Measurements from ENCODE around the gene VDAC1.

Gene VDAC1

DNA sequence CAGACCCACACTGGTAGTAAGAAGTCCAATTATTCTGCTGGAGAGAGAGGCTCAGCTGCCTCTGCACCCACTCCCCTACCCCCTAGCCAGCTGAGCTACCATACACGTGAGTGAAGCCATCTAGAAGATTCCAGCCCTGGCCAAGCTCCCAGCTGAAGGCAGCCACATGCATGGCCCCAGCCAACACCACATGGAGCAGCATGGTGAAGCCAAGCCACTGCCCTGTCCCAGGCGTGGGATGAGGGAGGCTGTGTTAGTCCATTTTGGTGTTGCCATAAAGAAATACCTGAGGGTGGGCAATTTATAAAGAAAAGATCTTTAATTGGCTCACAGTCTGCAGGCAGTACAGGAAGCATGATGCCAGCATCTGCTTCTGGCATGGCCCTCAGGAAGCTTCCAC, 20.0 kb upstream of the VDAC1 start:
- no peak for DNase-seq (ENCODE audit: low read depth in 2 of 2)

DNA sequence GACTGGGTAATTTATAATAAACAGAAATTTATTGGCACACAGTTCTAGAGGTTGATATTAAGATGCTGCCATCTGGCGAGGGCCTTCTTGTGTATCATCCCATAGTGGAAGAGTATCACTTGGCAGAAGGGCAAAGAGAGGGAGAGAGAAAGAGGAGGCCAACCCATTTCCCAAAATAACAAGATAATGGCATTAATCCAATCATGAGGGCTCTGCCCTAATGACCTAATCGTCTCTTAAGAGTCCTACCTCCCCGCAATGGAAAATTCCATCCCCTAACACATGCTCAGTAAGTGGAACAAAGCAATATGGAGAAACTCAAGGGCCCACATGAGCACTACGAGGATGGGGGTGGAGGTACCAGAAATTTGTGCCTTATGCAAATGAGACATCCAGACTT, 17.6 kb upstream of the VDAC1 start:
- no peak for DNase-seq (ENCODE audit: low read depth in 2 of 2)

DNA sequence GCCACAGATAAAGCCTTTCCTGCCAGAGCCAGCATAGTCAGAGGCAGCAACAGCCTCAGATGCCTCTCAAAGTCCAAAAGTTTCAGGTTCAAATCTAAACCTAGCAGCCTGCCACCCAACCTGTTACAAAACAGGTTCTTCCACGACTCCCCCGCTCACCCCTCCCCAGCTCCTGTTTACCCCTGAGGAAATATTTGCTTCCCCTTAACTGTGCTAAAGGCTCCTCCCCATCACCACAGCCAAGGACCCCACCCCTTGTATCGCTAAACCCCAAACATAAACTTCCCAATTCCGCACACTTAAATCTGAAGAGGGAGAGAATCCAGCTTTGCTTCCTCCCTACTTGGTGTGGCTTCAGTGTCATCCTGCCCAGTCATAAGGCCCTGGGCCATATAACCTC, 15.4 kb upstream of the VDAC1 start:
- no peak for DNase-seq (ENCODE audit: low read depth in 2 of 2)

DNA sequence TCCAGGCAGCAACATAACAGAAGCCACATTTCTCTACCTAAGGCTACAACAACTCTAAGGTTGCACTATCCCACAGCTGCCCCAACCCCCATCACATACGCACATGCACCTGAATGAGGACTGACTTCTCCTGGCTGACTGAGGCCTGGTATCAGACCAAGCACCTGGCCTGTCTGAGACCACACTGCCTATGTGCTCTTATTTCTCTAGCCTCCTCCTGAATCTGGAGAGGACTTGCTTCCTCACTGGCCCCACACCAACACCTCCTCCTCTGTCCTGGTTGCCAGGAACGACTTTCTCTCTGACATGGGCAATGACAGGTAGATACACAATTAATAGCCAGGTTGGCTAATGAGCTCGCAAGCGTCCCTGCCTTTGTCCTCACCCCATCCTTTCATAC, 14.9 kb upstream of the VDAC1 start:
- DNase-seq (ENCODE audit: low read depth in 2 of 2), result no peak

DNA sequence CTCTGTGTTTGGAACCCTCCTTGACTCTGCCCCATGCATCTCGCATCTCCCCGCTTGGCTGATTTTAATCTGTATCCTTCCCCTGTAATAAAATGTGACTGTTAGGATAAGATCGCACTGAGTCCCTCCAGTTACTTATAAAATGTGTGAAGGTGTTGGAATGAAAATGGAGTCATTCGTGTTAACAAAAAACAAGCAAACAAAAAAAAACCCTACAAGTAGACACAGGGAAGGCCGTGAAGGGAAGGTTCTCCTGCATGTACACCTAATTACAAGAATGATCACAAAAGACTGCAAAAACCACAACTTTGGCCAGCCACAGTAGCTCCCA, 14.2 kb upstream of the VDAC1 start:
- no peak for DNase-seq (ENCODE audit: low read depth in 2 of 2)

DNA sequence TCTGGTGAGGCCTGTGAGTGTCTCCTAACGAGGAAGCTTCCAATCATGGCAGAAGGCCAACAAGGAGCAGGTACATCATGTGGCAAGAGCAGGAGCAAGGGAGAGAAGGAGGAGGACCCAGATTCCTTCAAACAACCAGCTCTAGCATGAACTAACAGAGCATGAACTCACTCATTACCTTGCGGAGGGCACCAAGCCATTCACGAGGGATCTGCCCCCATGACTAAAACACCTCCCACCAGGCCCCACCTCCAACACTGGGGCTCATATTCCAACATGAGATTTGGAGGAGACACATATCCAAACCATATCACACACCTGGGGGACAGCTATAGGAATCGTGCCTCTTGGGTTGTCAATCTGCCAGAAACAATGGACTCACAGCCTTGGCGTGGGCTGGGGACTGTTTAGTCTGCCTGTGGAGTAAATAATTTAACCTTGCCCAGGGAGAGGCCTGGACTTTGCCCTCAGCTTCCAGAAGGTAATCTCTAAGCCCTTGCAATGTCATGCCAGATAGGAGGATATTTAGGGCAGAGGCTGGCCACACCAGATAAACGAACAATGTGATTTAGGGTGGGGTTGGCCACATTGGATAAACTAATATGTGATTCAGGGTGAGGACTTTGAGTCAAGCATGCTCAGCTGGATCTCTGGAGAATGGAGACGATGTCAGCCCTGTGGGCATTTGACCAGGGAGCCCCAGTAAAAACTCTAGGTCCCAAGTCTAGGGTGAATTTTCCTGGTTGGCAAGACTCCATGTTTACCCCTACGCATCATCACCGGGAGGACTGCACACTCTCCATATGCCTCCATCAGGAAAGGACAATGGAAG, 13.6 kb upstream of the VDAC1 start:
- no peak for DNase-seq (ENCODE audit: low read depth in 2 of 2)

DNA sequence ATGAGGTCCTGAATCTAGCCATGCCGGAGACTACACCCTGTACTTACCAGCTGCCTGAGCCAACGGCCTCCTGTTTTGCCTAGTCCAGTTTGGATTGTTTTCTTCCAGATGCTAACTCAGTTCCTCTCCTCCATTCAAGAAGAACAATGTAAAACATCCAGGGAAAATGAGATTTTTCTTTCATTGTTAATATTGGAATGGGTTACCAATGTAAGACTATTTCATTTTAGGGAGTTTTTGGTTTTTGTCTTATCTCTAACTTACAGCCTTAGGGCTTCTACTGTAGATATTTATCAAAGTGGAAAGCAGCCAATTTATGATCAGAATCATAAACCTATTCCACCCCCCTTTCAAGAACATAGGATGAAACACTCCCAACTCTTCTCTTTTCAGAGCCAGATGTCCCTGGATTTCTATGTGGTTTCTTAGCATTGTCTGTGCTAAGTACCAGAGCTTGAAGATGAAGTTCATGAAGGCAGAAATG, 3.5 kb upstream of the VDAC1 start:
- DNase-seq (ENCODE audit: low read depth in 2 of 2), result no peak

DNA sequence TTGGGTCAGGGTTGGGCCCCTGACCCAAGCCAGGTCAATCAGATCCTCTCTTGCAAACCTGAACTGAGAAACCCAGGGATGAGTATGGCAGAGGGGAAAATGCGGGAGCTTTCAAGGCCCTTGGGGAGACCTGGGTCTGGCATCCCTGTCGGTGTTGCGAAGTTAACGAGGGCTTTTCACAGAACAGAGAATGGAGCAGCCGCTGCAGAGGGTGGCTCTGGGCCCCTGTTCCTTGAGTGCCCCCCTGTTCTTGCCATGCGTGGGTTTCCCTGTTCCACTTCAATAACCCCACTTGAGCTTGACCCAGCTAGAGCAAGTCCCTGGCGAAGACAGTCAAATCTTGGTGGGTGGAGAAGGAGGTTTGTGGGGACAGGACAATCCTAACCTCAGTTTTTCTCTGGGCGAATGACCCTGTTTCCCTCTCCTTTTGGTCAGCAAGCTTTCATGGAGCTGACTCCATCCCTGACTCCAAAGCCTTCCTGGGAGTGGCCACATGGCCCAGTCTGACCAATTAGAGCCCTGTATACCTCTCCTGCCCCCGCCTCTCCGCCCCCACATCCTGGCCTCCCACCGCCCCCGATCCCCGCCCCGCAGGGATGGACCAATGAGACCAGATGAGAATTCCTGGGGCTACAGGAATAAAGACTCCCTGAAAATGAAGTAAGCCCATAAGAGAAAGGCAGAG, 2.9 kb upstream of the VDAC1 start:
- DNase-seq (ENCODE audit: low read depth in 2 of 2), result no peak

DNA sequence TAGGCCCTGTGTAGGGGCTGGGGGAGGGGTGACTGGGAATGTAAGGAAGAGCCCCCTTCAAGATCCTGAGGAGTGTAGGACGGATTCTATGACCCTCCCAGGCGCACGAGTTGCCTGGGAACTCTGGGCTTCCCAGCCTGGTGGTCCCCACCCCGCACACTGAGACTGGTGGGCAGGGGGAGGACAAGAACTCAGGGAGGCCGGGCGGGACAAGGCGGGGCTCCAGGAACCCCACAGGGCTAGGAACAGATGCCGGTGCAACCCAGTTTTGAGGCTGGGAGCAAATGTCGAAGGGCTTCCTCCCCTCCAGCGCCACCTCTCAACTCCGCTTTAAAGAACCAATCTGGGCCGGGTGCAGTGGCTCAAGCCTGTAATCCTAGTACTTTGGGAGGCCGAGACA, 1.3 kb upstream of the VDAC1 start:
- DNase-seq (ENCODE audit: low read depth in 2 of 2), result no peak

DNA sequence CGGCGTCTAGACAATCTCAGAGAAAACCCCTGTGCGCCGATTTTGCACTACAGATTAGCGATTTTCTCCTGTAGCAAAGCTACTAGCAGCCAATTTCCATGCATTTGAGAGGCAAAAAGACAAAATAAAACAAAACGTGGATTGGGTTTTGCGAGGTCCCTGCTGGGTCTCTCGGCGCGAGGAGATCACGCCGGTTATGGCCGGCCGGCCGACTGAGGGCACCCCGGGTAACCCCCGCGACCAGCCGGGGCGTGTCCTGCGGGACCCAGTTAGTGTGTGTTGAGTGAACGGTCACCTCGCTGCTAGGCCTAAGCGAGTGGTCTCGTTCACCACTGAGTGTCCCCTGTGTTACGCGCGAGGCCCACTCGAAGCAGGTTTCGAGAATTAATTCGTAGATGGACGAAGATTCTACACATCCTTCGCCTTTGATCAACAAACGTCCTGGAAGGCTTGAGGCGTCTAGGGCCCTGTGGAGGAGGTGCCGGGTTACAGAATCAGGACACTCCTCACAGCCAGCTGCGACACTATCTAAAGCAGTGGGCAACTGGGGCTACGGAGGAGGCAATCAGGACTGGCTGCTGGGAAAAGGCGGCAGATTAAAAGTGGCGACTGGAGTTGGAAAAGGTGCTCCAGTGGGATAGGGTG, 764 bp upstream of the VDAC1 start:
- no peak for DNase-seq (ENCODE audit: low read depth in 2 of 2)

DNA sequence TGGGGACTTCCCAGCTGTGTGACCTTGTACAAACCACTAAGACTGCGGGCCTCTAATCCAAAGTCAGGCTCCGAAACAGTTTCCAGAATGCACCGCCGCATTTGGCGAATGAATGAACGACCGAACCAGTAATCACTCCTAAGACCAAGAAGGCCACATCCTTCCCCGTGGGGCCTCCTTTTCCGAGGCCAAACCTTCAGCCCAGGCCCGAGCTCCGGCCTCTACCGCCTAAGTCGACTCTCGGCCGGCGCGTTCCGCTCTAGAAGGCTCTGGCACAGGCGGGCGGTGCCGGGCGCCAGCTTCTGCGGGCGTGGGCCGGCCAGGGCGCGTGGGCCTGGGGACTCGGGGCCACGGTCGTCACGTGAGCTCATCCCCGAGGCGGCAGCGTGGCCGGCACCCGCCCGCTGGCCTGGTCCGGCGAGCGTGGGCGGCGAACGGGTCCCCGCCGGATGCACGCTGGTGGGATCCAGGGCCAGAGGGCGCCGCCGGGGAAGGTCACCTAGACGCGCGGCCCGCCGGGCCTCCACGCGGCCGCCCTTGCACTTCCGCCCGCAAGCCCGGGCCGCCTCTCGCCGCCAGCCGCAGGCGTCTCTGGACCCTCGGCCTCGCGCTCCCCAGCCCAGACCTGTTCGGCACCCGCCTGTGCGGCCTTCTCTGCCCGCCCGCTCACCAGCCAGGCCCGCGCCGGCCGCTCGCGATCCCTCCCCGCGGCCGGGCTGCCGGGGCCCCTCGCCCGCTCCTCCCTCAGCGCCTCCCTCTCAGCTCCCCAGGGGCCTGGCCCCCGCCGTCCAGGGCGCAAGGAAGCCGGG, 754 bp downstream of the VDAC1 start:
- DNase-seq (ENCODE audit: low read depth in 2 of 2), result peak; percentile 40 to 48

DNA sequence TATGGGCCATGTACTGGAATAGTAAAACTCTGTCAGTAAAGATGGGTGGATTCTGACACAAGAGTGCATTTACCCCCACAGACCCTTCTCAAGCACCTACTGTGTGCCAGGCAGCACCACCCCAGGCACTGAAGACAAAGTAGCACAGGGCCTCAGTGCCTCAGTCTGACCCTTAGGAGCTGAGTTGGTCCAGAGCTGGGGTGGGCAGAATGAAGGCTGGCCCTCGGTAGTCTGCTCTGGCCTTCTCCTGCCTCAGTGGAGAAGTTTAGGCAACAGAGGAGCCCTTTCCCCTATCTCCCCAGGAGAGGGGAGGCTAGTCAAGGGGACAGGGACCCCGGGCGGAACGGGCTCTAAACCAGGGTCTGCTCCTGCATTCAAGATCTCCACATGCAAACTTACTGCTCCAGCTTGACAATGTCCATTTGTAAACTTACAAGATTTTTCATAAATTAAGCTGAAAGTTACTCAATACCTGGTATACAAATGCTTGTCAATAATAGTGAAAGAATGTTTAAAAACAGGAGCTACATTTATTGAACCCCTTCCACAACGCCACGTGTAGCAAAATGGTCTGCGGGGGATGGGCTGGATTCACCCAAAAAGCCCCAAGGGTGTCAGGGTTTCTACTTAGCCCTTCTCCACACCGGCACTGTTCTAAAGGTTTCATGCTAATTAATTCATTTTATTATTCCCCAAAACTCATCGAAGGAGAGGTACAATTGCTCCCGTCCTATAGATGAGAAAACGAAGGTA, 1.5 kb downstream of the VDAC1 start:
- peak in 1 of 2 donors; percentile 25 for DNase-seq (ENCODE audit: low read depth in 2 of 2)

DNA sequence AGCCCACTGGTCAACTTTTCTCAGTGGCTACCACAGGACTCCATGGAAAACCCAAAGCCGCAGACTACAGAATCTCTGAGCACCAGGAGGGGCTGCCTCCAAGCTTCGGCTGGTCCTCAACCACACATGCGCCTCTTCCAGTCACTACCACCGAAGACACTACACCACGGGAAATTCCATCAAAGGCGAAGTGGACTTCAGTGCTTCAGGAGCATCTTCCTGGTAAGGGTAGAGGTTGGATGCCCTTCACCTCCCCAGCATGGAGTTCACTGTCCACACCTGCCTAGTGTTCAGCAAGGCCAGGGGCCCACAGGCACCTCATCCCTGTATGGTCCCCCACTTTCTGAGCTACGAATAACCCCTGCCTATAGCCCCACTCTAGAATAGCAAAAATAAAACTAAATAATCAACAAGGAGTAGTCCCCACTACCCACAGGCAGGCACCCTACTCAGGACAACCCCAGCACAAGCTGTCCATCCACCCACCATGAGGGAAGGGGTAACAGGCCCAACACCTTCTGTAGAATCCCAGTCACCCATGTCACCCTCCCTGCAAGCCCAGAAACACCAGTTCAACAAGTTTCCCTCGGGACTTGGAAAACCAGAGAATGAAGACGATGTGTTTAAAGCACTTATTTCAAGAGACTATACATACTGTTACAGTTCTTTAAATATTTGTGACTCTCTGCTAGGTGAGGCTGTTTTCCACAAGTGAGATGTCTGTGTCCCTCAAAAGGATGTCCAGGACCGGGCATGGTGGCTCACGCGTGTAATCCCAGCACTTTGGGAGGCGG, 2.6 kb downstream of the VDAC1 start:
- no peak for DNase-seq (ENCODE audit: low read depth in 2 of 2)

DNA sequence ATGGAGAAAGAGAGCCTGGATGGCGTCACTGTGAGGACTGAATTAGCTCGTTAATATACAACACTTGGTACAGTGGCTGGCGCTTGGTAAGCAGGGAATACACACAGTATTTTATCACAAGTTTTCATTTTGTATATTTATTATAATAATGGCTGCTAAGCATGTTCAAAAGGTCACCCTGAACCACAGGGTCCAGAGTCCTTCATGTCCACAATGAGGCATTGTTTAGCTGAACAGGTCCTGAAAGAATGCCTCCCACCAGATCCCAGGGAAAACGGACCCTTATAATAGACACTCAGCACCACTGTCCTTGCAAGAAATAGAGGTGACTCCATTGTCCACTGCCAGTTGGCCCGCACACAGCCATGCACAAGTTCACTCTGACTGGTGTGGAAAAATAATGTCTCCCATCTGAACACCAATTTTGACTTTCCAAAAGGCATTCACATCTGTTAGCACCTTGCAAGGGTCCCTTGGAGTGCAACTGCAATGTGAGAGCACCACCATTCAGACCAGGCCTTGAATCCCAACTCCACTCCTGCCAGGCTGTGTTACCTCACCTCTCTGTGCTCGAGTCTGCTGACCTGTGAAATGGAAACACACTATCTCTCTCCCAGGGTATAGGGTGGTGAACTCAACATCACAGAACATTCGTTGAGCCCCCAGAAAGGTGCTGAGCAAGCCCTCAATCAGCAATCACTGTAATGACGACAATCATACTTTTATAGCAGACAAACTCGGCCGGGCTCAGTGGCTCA, 3.9 kb downstream of the VDAC1 start:
- DNase-seq (ENCODE audit: low read depth in 2 of 2), result no peak

DNA sequence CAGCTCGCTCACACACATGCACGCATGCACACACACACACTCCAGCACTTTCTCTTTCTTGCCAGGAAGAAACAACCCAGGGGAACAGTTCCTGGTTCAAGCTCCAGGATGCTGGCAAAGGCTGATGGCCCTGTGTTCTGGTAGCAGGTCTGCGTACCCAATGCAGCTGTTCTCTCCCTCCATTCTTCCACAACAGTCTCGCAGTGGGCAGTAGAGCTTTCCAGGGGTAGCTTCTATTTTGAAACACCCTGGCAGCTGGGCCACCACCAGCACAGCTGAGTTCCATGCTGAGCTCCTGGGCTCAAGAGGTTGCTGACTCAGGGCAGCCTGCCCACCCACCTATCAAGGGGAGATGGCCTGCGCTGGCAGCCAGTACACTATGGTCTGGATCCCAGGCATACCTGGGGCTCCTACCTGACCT, 4.7 kb downstream of the VDAC1 start:
- no peak for DNase-seq (ENCODE audit: low read depth in 2 of 2)

DNA sequence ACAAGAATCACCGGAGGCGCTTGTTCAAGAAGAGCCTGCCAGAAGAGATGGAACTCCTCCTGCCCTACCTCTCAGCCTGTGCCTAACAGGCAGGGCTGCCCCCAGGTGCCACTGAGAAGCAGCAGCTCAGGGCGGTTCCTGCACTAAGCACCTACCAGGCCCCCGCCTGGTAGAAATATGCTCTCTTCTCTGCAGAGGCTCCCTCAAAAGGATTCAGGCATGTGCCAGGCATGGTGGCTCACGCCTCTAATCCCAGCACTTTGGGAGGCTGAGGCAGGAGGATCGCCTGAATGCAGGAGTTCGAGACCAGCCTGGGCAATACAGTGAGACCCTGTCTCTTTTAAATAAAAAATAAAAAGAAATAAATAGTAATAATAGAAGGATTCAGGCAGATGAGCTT, 6.0 kb downstream of the VDAC1 start:
- no peak for DNase-seq (ENCODE audit: low read depth in 2 of 2)

DNA sequence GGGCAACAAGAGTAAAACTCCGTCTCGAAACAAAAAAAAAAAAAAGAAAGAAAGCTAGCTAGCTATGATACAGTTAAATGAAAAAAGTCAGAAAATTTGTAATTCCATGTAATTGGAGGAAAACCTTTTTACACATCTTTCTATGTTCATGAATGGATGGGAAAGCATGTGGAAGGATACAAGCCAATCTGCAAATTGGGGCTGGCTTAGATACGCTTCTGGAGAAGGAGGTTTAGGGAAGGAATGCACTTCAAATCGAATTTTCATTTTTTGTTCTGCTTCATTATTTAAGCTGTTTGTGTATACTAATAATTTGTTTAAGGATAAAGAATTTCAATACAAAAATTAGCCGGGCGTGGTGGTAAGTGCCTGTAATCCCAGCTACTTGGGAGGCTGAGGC, 6.7 kb downstream of the VDAC1 start:
- DNase-seq (ENCODE audit: low read depth in 2 of 2), result no peak

DNA sequence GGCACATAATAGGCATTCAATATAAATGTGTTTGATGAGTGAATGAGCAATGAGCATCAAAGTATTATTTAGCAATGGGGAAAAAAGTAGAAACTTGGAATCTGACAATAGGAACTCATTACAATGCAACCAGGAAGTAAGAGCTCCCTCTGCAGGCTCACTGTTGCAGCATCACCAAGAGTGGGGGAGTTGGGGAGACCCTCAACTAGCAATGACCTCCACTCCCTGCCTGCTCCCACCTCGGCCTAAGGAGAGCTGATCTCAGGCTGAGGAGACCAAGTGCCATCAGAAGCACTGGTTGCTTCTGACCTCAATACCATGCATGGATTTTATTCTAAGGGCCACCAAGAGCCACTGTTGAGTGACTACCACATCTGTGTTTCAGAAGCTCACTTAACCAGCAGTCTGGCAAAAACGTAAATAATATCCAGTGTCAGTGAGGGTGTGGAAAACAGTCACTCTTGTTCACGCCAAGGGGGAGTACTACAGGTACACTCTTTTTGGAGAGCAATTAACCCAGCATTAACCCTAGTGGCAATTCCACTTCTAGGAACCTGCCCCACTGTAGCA, 8.0 kb downstream of the VDAC1 start:
- no peak for DNase-seq (ENCODE audit: low read depth in 2 of 2)

DNA sequence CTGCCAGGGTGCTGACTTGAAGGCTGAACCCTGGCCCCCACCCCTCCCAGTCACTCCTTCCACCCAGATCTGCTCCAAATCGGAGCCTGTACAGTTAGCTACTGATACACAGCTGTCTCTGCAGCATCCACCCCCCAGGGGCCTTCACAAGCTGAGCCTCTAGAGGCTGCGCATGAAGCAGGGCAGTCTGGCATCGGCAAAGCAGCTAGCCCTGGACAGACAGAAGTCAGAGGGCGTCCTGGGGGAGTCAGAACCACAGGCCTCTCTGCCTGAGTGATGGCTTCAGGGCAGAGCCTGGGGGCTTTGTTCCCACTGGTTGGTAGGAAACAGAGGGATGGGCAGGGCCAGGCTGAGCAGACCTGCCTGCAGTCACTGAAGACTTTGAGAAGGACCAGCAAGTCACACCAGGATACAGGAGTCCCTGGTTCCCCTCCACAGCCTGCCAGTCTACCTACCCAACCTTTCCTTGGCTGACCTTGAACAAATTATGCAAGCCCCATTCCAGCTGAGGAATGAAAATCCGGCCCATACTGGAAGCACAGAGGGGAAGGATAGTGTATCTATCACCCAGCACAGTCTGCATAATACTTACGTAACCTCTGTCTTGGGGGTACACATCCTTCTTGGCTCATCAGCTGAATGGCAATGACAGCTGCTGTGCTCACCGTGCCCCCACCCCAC, 8.8 kb downstream of the VDAC1 start:
- DNase-seq (ENCODE audit: low read depth in 2 of 2), result no peak

Data from stimulated activated CD8-positive, alpha-beta memory T cell treated with anti-CD3 and anti-CD28 coated beads, Interleukin-2, amount 100 ng/mL, for 48 hours (primary cell).